ENCODE results near the gene ARHGAP15.

ARHGAP15 gene

DNA sequence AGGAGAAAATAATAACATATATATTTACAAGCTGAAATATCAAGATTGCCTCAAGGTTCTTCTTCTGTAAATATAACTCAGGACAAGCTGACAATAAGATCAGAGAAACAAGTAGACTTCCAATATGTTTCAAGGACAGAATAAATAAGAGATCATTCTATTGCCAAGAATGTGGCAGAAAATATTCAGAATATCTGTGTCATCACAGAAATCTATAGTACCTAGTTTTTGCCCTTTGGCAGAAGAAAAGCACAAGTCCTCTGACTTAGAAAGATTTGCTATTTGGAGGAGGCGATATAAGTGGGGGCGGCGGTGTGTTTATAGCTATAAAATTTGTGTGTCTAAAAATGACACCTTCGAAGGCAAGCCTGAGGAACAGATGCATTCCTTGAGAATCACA, 34.3 kb downstream of the ARHGAP15 start:
- Mint-ChIP-seq H3K4me1 (peaks cover 70% of the 10 kb centered on the region), H3K27ac (no peak overlapping the region)

DNA sequence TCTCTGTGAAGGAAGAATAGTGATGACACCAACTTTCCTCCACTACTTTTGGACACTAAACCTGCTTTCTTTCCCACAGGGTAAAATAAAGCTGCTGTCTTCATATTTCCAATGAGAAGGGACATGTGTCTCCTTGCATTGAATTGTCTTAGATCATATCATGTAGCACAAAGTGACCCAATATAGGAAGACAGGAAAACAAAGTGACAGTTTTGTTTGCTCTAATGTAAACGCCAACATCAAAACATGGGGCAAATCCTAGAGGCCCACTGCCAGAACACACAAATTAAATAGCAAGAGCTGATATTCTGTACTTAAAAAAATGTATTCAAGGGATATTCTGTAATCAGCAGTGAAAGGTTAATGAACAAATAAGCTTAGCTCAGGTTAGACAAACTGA, 36.1 kb downstream of the ARHGAP15 start:
- H3K36me3 Mint-ChIP-seq = peaks cover 68% of the 10 kb centered on the region
- H3K4me3 Mint-ChIP-seq = no peak overlapping the region
- H3K27me3 Mint-ChIP-seq = no peaks in the 10 kb centered on the region
- CTCF ChIA-PET = no interaction called here
- no peaks in the 10 kb centered on the region for H3K9me3 Mint-ChIP-seq
- no peak for DNase-seq
- peak overlapping the region; percentile 38 for H3K27ac Mint-ChIP-seq
- H3K4me1 Mint-ChIP-seq = peaks cover 61% of the 10 kb centered on the region

More for the DNA sequence above, 34.3 kb downstream of the ARHGAP15 start:
- Mint-ChIP-seq H3K9me3 (no peaks in the 10 kb centered on the region), H3K27me3 (no peaks in the 10 kb centered on the region), H3K36me3 (peaks cover 61% of the 10 kb centered on the region), H3K4me3 (no peak overlapping the region)
- CTCF ChIA-PET = interaction anchor here (1.1 to 3.6 kb wide), 4 partner anchors 59 to 131 kb away, joined by 3 to 37 read pairs (median 6); no protein-coding TSS in a partner anchor
- no peak for DNase-seq

DNA sequence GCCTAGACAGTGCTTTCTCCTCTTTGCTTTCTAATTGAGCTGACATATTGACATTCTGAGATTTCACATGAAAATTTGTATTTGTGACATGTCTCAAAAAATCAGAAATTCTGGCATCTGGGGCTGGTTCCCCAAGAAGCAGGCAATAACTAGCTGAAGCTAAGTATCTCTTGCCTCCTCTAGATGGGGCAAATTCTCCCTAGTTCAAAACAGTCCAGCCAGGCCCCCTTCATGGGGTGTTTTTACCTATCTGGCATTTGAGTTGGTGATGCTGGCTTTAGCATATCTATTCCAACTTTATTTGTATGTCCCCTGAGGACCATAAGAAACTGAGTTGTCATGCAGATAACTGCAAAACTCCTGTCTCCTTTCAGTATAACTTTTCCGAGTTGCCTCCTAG, 39.9 kb downstream of the ARHGAP15 start:
- no peaks in the 10 kb centered on the region for H3K27me3 Mint-ChIP-seq

DNA sequence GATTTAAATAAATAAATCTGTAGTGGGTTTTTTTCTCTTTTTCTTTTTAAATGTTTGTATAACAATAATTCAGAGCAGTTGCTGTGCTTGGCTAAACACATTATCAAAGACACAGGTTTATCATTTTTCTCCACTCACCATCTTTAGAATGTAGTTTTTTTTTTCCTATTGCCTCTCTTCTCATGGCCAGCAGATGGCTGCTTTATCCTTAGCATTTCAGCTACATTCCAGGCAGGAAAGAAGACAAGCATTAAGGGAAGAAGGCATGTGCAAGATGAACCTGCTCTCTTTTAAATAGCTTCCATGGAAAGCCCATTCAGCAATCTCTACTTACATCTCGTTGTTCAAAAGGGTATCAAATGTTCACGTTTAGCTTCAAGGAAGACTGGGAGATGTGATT, 42.6 kb downstream of the ARHGAP15 start:
- H3K27ac Mint-ChIP-seq = no peak overlapping the region
- DNase-seq = no peak
- CTCF ChIA-PET = interaction anchor here (1.0 kb wide), 1 partner anchor 11 kb away, joined by 5 read pairs; no protein-coding TSS in a partner anchor
- no peaks in the 10 kb centered on the region for H3K9me3 Mint-ChIP-seq
- peaks cover 58% of the 10 kb centered on the region for H3K4me1 Mint-ChIP-seq
- no peaks in the 10 kb centered on the region for H3K27me3 Mint-ChIP-seq
- peaks cover 69% of the 10 kb centered on the region for H3K36me3 Mint-ChIP-seq
- no peak overlapping the region for H3K4me3 Mint-ChIP-seq

More for the DNA sequence above, 39.9 kb downstream of the ARHGAP15 start:
- CTCF ChIA-PET = no interaction called here
- DNase-seq = no peak
- Mint-ChIP-seq H3K36me3 (peaks cover 70% of the 10 kb centered on the region), H3K4me3 (no peak overlapping the region), H3K27ac (no peak overlapping the region), H3K4me1 (peaks cover 53% of the 10 kb centered on the region), H3K9me3 (no peaks in the 10 kb centered on the region)

DNA sequence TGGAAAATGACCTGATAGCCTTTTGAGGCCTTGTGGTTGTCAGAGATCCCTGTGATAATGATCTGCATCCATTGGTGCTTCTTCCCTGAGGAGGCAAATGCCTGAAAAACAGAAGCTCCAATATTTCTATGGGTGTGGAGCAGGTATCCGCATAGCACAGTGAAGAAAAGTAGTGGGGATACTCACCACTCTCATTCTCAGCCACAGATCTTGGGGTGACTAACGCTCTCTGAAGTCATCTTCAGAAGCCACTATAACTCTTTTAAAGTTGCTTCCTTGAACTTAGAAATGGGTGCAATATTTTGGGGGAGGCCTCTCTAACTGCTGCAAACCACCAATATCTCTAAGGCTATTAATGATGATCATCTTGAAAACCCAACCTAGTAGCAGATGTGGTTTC, 46.2 kb downstream of the ARHGAP15 start:
- Mint-ChIP-seq H3K27ac (peak overlapping the region; percentile 60), H3K4me3 (no peak overlapping the region), H3K4me1 (peaks cover 65% of the 10 kb centered on the region), H3K36me3 (peaks cover 64% of the 10 kb centered on the region), H3K27me3 (no peaks in the 10 kb centered on the region), H3K9me3 (peaks cover 5% of the 10 kb centered on the region)
- no peak for DNase-seq
- CTCF ChIA-PET = no interaction called here

GRCh38 chr2:143176606-143177005, 47.4 kb downstream of the ARHGAP15 start:
- DNase-seq = peak; percentile 22
- H3K36me3 Mint-ChIP-seq = peaks cover 61% of the 10 kb centered on the region
- peaks cover 64% of the 10 kb centered on the region for H3K4me1 Mint-ChIP-seq
- peaks cover 5% of the 10 kb centered on the region for H3K9me3 Mint-ChIP-seq
- CTCF ChIA-PET = interaction anchor here (0.9 kb wide), 1 partner anchor 9 kb away, joined by 3 read pairs; no protein-coding TSS in a partner anchor
- peak overlapping the region; percentile 71 for H3K4me3 Mint-ChIP-seq
- no peaks in the 10 kb centered on the region for H3K27me3 Mint-ChIP-seq
- peak overlapping the region; percentile 91 for H3K27ac Mint-ChIP-seq

DNA sequence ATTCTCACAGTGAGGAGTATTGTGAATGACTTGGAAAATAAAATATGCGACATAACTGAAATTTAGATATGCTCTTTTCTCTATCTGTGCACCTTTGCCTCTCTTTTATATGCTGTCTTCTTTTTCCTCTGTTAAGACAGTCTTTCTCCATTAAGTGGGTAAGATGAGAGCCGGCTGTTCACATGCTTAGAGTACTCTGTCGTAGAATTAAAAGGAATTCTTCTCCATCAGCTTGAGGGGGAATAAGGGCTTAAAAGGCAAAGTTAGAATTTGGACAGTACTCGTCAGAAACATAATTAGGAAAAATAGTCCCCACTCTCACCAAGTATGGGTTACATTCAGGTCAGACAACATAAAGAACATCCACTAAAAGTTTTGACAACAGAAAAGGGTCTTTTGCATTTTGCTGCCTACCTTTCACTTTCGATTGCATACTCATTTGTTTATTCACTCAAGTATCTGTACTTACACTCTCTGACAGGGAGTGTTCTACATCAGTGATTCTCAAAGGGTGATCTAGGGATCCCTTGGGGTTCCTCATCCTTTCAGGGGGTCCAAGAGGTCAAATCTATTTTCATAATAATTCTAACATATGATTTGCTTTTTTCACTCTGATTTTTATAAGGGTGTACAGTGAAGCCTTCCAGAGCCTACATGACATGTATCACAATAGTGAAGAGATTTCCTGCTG, 48.0 kb downstream of the ARHGAP15 start:
- CTCF ChIA-PET = interaction anchor here (0.9 kb wide), 1 partner anchor 9 kb away, joined by 3 read pairs; no protein-coding TSS in a partner anchor
- Mint-ChIP-seq H3K9me3 (peaks cover 5% of the 10 kb centered on the region), H3K27me3 (no peaks in the 10 kb centered on the region), H3K36me3 (peaks cover 62% of the 10 kb centered on the region), H3K27ac (peak overlapping the region; percentile 91), H3K4me3 (peak overlapping the region; percentile 71), H3K4me1 (peaks cover 65% of the 10 kb centered on the region)
- DNase-seq = no peak

DNA sequence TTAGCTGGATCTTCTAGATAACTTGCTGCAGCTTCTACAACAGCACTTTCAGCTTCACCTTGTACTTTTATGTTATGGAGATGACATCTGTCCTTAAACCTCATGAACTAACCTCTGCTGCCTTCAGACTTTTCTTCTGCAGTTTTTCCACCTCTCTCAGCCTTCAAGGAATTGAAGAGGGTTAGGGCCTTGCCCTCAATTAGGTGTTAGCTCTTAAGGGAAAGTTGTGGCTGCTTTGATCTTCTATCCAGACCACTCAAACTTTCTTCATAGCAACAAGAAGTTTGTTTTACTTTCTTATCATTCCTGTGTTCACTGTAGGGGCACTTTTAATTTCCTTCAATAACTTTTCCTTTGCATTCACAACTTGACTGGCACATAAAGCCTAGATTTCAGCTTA, 52.3 kb downstream of the ARHGAP15 start:
- CTCF ChIA-PET = interaction anchor here (0.7 to 1.3 kb wide), 4 partner anchors 14 to 24 kb away, joined by 3 to 4 read pairs (median 3); no protein-coding TSS in a partner anchor
- Mint-ChIP-seq H3K27me3 (no peaks in the 10 kb centered on the region), H3K27ac (peak overlapping the region; percentile 60), H3K36me3 (peaks cover 62% of the 10 kb centered on the region), H3K9me3 (peaks cover 5% of the 10 kb centered on the region), H3K4me1 (peaks cover 66% of the 10 kb centered on the region), H3K4me3 (no peak overlapping the region)
- no peak for DNase-seq

GRCh38 chr2:143182649-143183048, 53.4 kb downstream of the ARHGAP15 start:
- Mint-ChIP-seq H3K4me1 (peaks cover 58% of the 10 kb centered on the region), H3K36me3 (peaks cover 56% of the 10 kb centered on the region), H3K4me3 (no peak overlapping the region), H3K27me3 (no peaks in the 10 kb centered on the region), H3K27ac (no peak overlapping the region), H3K9me3 (peaks cover 5% of the 10 kb centered on the region)
- DNase-seq = no peak
- CTCF ChIA-PET = interaction anchor here (0.6 kb wide), 1 partner anchor 78 kb away, joined by 3 read pairs; no protein-coding TSS in a partner anchor

GRCh38 chr2:143183804-143184463, 54.7 kb downstream of the ARHGAP15 start:
- Mint-ChIP-seq H3K4me1 (peaks cover 53% of the 10 kb centered on the region), H3K9me3 (peaks cover 5% of the 10 kb centered on the region), H3K4me3 (no peak overlapping the region), H3K27me3 (no peaks in the 10 kb centered on the region), H3K36me3 (peaks cover 55% of the 10 kb centered on the region), H3K27ac (peak overlapping the region; percentile 71)
- CTCF ChIA-PET = interaction anchor here (0.8 to 1.4 kb wide), 2 partner anchors 100 to 150 kb away, joined by 3 to 5 read pairs; no protein-coding TSS in a partner anchor
- DNase-seq = no peak

- H3K4me3 Mint-ChIP-seq = no peak overlapping the region
- peaks cover 32% of the 10 kb centered on the region for H3K4me1 Mint-ChIP-seq
- DNase-seq = no peak
- H3K27me3 Mint-ChIP-seq = no peaks in the 10 kb centered on the region
- H3K36me3 Mint-ChIP-seq = peaks cover 55% of the 10 kb centered on the region
- no peak overlapping the region for H3K27ac Mint-ChIP-seq
- CTCF ChIA-PET = interaction anchor here (1.3 kb wide), 1 partner anchor 10 kb away, joined by 3 read pairs; no protein-coding TSS in a partner anchor
- no peaks in the 10 kb centered on the region for H3K9me3 Mint-ChIP-seq
Observed at GRCh38 chr2:143186876-143187275, 57.7 kb downstream of the ARHGAP15 start.

DNA sequence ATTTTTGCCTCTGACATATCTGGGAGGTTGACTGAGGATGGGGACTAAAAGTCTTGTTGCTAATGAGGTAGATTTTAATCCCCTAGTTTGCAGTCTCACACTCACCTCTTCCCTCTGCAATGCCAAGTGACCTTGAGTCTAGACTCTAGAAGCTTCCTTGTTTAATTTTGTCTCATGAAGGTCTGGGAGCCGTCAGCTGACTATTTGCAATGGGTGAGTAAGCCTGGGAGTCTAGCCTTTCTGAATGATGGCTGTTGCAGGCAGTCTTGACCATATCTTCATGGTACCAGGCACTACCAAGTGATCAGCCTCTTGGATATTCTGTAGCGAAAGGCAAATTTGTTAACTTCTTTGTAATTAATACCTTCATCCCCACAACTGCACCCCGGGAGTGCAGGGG, 61.2 kb downstream of the ARHGAP15 start:
- CTCF ChIA-PET = no interaction called here
- H3K27ac Mint-ChIP-seq = no peak overlapping the region
- H3K4me3 Mint-ChIP-seq = no peak overlapping the region
- H3K9me3 Mint-ChIP-seq = no peaks in the 10 kb centered on the region
- no peaks in the 10 kb centered on the region for H3K27me3 Mint-ChIP-seq
- DNase-seq = no peak
- H3K4me1 Mint-ChIP-seq = peaks cover 18% of the 10 kb centered on the region
- peaks cover 48% of the 10 kb centered on the region for H3K36me3 Mint-ChIP-seq

GRCh38 chr2:143192106-143192505, 62.9 kb downstream of the ARHGAP15 start:
- no peak overlapping the region for H3K4me3 Mint-ChIP-seq
- DNase-seq = no peak
- H3K36me3 Mint-ChIP-seq = peaks cover 46% of the 10 kb centered on the region
- CTCF ChIA-PET = interaction anchor here (0.6 kb wide), 1 partner anchor 92 kb away, joined by 3 read pairs; no protein-coding TSS in a partner anchor
- H3K27me3 Mint-ChIP-seq = no peaks in the 10 kb centered on the region
- no peak overlapping the region for H3K27ac Mint-ChIP-seq
- H3K9me3 Mint-ChIP-seq = no peaks in the 10 kb centered on the region
- H3K4me1 Mint-ChIP-seq = peaks cover 10% of the 10 kb centered on the region

DNA sequence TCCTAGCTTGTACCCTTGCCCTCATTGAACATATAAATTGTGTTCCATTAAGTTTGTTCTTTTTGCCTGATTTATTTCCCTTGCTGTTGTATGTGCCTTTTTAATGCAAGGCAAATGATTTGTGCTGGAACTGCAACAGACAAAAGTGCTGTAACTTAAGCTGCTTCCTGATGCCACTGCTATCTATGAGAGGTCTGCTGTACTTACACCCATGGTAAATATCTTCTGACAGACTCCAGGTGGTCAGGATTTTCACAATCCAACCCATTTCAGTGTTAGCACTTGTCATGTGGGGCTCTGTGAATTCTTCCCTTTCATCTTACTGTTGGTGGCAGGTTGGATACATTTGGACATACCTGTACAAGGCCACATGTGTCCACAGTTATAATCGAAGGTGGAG, 63.5 kb downstream of the ARHGAP15 start:
- H3K4me3 Mint-ChIP-seq = no peak overlapping the region
- DNase-seq = no peak
- peaks cover 46% of the 10 kb centered on the region for H3K36me3 Mint-ChIP-seq
- H3K27ac Mint-ChIP-seq = no peak overlapping the region
- CTCF ChIA-PET = interaction anchor here (0.6 kb wide), 1 partner anchor 91 kb away, joined by 3 read pairs; no protein-coding TSS in a partner anchor
- peaks cover 8% of the 10 kb centered on the region for H3K4me1 Mint-ChIP-seq
- H3K27me3 Mint-ChIP-seq = no peaks in the 10 kb centered on the region
- H3K9me3 Mint-ChIP-seq = no peaks in the 10 kb centered on the region

Measured in activated naive CD4-positive, alpha-beta T cell treated with anti-CD3 and anti-CD28 coated beads, Interleukin-2, amount 10 ng/mL, durations not matched to agents 7 days and 5 days (primary cell).